Stimulated activated naive CD8-positive, alpha-beta T cell treated with anti-CD3 and anti-CD28 coated beads, Interleukin-15, amount 100 ng/mL, for 72 hours (primary cell): ENCODE data around the gene ANKDD1B.
"Not testable (repeated sequence)": the region's sequence is repeated elsewhere in the genome, so short reads cannot be mapped to it uniquely, and the experiment has no call there.

Source experiments
- ATAC-seq: fragments of 150-1000 bp; cut with Tn5 transposase; 2 replicates; pipeline ENCODE4 v1.10.0; 2021; ENCODE audit warnings: mild to moderate bottlenecking, moderate library complexity
- DNase-seq, 2 donors: peaks; one replicate each; pipeline ENCODE4 v3.0.0; 2021 to 2022
- H3K27ac Mint-ChIP-seq, 2 donors: one replicate each; pipeline ENCODE4 v1.8.0; 2022; ENCODE audit warnings: mild to moderate bottlenecking in 2 of 2, mixed read lengths in 2 of 2, moderate library complexity in 2 of 2
- H3K27me3 Mint-ChIP-seq: one replicate; pipeline ENCODE4 v1.8.0; 2022; ENCODE audit warnings: mixed read lengths
- H3K4me1 Mint-ChIP-seq: one replicate; pipeline ENCODE4 v1.8.0; 2022; ENCODE audit warnings: mild to moderate bottlenecking, mixed read lengths
- H3K4me3 Mint-ChIP-seq, 2 donors: one replicate each; pipeline ENCODE4 v1.8.0; 2022; ENCODE audit warnings: mild to moderate bottlenecking in 2 of 2, mixed read lengths in 2 of 2, moderate library complexity in 1 of 2
- H3K9me3 Mint-ChIP-seq, 2 donors: one replicate each; pipeline ENCODE4 v1.8.0; 2022; ENCODE audit warnings: mixed read lengths in 2 of 2

ANKDD1B gene

DNA sequence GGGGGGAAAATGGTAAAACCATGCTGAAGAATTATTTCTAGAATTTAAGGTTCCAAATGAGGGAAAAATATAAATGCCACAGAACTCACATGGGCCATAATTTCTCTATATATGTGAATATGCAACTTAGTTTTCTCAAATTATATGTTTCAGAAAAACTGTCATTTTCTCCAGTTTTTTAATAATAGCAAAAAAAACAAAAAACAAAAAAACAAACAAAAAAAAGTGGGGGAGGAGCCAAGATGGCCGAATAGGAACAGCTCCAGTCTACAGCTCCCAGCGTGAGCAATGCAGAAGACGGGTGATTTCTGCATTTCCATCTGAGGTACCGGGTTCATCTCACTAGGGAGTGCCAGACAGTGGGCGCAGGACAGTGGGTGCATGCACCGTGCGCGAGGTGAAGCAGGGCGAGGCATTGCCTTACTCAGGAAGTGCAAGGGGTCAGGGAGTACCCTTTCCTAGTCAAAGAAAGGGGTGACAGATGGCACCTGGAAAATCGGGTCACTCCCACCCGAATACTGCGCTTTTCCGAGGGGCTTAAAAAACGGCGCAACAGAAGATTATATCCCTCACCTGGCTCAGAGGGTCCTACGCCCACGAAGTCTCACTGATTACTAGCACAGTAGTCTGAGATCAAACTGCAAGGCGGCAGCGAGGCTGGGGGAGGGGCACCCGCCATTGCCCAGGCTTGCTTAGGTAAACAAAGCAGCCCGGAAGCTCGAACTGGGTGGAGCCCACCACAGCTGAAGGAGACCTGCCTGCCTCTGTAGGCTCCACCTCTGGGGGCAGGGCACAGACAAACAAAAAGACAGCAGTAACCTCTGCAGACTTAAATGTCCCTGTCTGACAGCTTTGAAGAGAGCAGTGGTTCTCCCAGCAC is 84.5 kb downstream of the ANKDD1B start:
- H3K4me3 Mint-ChIP-seq, H3K27me3 Mint-ChIP-seq, DNase-seq, ATAC-seq, H3K9me3 Mint-ChIP-seq, H3K27ac Mint-ChIP-seq: not testable (repeated sequence)
- peaks cover 12% of the 10 kb centered on the region for H3K4me1 Mint-ChIP-seq

DNA sequence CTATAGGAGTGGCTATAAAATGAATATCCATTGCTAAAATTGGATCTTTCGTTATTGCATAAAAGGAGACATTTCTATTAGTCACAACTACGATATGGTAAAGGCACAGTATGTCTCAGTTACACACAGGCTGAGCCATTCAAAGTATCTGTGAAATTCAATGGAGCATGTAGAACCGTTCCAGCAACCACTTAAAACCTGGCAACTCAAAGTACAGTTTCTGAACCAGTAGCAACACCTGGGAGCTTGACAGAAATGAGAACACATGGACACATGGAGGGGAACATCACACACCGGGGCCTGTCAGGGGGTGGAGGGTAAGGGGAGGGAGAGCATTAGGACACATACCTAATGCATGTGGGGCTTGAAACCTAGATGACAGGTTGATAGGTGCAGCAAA is 90.6 kb downstream of the ANKDD1B start:
- H3K4me1 Mint-ChIP-seq: peaks cover 14% of the 10 kb centered on the region
- ATAC-seq: no peak
- peaks cover 0 to 7% of the 10 kb centered on the region in 2 donors for H3K9me3 Mint-ChIP-seq
- H3K4me3 Mint-ChIP-seq: no peak overlapping the region
- no peak overlapping the region for H3K27ac Mint-ChIP-seq
- no peak for DNase-seq
- H3K27me3 Mint-ChIP-seq: no peaks in the 10 kb centered on the region

- ATAC-seq (no peak), DNase-seq (no peak)
- Mint-ChIP-seq H3K27ac (no peak overlapping the region), H3K4me1 (peaks cover 15% of the 10 kb centered on the region), H3K9me3 (no peaks in the 10 kb centered on the region), H3K27me3 (no peaks in the 10 kb centered on the region), H3K4me3 (no peak overlapping the region)
Measured at GRCh38 chr5:75706016-75706415, 94.8 kb downstream of the ANKDD1B start.

DNA sequence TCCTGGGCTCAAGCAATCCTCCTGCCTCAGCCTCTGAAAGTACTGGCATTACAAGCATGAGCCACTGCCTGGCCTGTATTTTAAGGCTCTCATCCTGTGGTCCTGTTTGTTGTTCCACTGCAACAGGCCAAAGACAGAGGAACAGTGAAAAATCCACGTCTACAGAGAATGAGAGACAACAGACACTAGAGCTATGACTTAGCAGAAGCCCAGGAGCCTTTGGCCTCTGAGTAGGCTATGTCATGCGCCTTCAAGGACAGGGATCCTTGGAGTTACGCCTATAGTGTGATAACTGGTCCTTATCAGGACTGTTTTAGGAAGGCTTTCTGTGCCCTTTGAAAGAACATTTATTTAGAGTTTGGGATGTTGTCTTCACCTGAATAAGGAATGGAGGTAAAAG is 95.5 kb downstream of the ANKDD1B start:
- H3K4me3 Mint-ChIP-seq: no peak overlapping the region
- ATAC-seq (no peak), DNase-seq (no peak)
- H3K4me1 Mint-ChIP-seq: peaks cover 15% of the 10 kb centered on the region
- H3K27me3 Mint-ChIP-seq: no peaks in the 10 kb centered on the region
- no peaks in the 10 kb centered on the region for H3K9me3 Mint-ChIP-seq
- H3K27ac Mint-ChIP-seq: no peak overlapping the region

GRCh38 chr5:75707911-75708509 is 96.8 kb downstream of the ANKDD1B start:
- ATAC-seq (no peak), DNase-seq (no peak)
- Mint-ChIP-seq H3K27me3 (no peaks in the 10 kb centered on the region), H3K27ac (no peak overlapping the region), H3K9me3 (no peaks in the 10 kb centered on the region), H3K4me3 (no peak overlapping the region), H3K4me1 (peaks cover 18% of the 10 kb centered on the region)

- no peak overlapping the region for H3K27ac Mint-ChIP-seq
- DNase-seq (no peak), ATAC-seq (no peak)
- H3K9me3 Mint-ChIP-seq: no peaks in the 10 kb centered on the region
- H3K4me1 Mint-ChIP-seq: peaks cover 44% of the 10 kb centered on the region
- H3K27me3 Mint-ChIP-seq: no peaks in the 10 kb centered on the region
- no peak overlapping the region for H3K4me3 Mint-ChIP-seq
Measured at GRCh38 chr5:75710637-75711036, 99.4 kb downstream of the ANKDD1B start.

DNA sequence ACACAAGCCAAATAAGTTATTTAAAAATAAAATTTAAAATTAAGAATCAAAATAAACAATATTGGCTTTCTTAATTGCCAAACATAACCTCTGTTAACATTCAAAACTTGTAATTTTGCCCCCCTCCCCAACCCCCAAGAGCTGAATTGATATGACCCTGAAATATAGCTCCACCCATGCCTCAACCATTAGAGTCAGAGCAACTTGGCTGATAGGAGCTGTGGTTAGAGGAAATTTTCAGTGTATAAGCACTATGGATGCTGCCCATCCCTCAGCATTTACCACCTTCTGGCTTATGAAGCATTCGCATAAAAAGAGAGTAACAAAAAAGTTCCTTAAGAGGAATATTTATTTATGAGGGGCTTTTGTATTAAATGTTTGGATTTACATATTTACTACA is 99.9 kb downstream of the ANKDD1B start:
- ATAC-seq (no peak), DNase-seq (no peak)
- Mint-ChIP-seq H3K27me3 (no peaks in the 10 kb centered on the region), H3K9me3 (no peaks in the 10 kb centered on the region), H3K4me3 (no peak overlapping the region), H3K27ac (no peak overlapping the region), H3K4me1 (peaks cover 45% of the 10 kb centered on the region)

DNA sequence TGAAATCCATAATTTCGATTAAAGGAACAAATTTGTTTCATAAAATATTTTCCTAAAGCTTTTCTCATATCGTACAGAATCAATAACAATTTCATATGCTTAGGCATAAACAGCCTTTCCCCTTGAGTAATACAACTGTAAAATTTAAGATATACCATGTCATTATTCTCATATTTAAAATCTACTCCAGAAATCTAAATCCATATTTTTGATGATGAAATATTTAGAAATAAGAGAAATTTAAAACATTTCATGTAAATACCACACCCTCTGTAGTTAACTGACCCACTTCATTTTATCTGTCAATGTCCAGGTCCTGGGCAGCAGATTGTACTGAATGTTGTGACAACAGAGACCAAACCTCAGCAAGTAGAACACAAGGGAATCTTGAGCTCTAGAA is 100.8 kb downstream of the ANKDD1B start:
- ATAC-seq (no peak), DNase-seq (no peak)
- peak overlapping the region in 1 of 2 donors; percentile 44 for H3K27ac Mint-ChIP-seq
- H3K9me3 Mint-ChIP-seq: no peaks in the 10 kb centered on the region
- peaks cover 47% of the 10 kb centered on the region for H3K4me1 Mint-ChIP-seq
- no peak overlapping the region for H3K4me3 Mint-ChIP-seq
- no peaks in the 10 kb centered on the region for H3K27me3 Mint-ChIP-seq

DNA sequence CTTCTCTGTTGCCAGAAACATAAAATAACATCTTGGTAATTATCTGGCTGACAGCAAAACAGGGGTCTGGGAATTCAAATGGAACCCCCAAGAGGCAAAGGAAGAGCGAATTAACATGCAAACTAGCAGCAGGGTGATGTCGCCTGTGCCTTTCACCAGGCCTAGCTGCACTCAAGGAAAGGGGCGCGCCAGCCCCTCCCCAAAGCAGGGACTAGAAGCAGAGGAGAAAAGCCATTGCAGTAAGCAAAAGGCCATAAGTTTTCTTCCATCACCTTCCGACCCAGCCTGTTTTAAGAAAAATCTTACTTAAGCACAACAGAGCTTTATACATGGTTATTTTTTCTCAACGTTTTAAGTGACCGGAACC is 105.4 kb downstream of the ANKDD1B start:
- Mint-ChIP-seq H3K27me3 (no peaks in the 10 kb centered on the region), H3K27ac (peak overlapping the region; percentile 99 to 100), H3K4me3 (peak overlapping the region; percentile 97 to 99), H3K4me1 (peaks cover 37% of the 10 kb centered on the region), H3K9me3 (no peaks in the 10 kb centered on the region)
- DNase-seq: no peak
- peak; percentile 15 for ATAC-seq

- Mint-ChIP-seq H3K27ac (peak within 1 kb of the TSS; percentile 99 to 100), H3K27me3 (no peaks in the 10 kb centered on the region), H3K9me3 (no peaks in the 10 kb centered on the region), H3K4me1 (peaks cover 37% of the 10 kb centered on the region), H3K4me3 (peak within 1 kb of the TSS; percentile 97 to 99)
- DNase-seq (peak; percentile 97 to 98), ATAC-seq (peak; percentile 98)
Measured at GRCh38 chr5:75717082-75717922, 106.0 kb downstream of the ANKDD1B start, which contains the start of gene POC5. Gene POC5, minus strand, starts transcription at chr5:75717437. Its CDS starts 4,500 bp downstream, at chr5:75712937.

DNA sequence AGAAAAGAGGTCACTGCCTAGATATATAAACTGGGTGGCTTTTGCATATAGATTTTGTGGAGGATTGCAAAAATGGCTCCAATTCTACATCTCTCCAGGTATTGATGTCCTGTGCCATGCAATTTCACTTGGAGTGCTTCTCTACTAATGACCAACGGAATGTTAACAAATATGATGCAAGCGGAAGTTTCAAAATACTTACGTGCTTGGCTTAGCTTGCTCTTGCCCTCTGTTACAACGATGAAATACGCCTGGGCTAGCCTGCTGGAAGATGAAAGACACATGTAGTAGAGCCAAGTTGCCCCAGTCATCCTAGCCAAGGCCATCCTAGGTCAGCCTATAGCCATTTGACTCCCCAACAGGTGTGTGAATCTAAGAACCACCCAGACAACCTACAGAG is 109.6 kb downstream of the ANKDD1B start:
- no peak overlapping the region for H3K4me3 Mint-ChIP-seq
- H3K27me3 Mint-ChIP-seq: no peaks in the 10 kb centered on the region
- no peaks in the 10 kb centered on the region for H3K9me3 Mint-ChIP-seq
- DNase-seq (no peak), ATAC-seq (no peak)
- H3K27ac Mint-ChIP-seq: no peak overlapping the region
- H3K4me1 Mint-ChIP-seq: peaks cover 6% of the 10 kb centered on the region
